Activated T-helper 17 cell treated with anti-CD3 and anti-CD28 coated beads, Interleukin-2, amount 50 U/mL, for 72 hours (primary cell): ENCODE data around the gene GPRC5D. TPM values are rescaled to one million over a fixed set of nuclear protein-coding genes. Genes with fewer than 3 reads are reported as not detected.
A peak's percentile ranks its signal among the peaks of the same experiment; 100 is the strongest.

Experiments used
- ATAC-seq: fragments of 150-1000 bp; cut with Tn5 transposase; replicated peaks from 2 replicates; pipeline ENCODE4 v1.10.0; 2021; ENCODE audit warnings: mild to moderate bottlenecking, moderate library complexity
- H3K27ac Mint-ChIP-seq: one replicate; pipeline ENCODE4 v1.8.0; 2022; ENCODE audit warnings: mixed read lengths
- H3K27me3 Mint-ChIP-seq: one replicate; pipeline ENCODE4 v1.8.0; 2022; ENCODE audit warnings: mixed read lengths
- H3K36me3 Mint-ChIP-seq: one replicate; pipeline ENCODE4 v1.8.0; 2022; ENCODE audit warnings: low read depth, mild to moderate bottlenecking, mixed read lengths
- H3K4me1 Mint-ChIP-seq: one replicate; pipeline ENCODE4 v1.8.0; 2022; ENCODE audit warnings: mixed read lengths
- H3K4me3 Mint-ChIP-seq: one replicate; pipeline ENCODE4 v1.8.0; 2022; ENCODE audit warnings: mild to moderate bottlenecking, mixed read lengths
- H3K9me3 Mint-ChIP-seq: one replicate; pipeline ENCODE4 v1.8.0; 2022; ENCODE audit warnings: mixed read lengths
- total RNA-seq, 2 donors: library from RNA; stranded (reverse); gene quantifications; one replicate each; pipeline ENCODE4 v1.2.3, GENCODE V29; 2022

GPRC5D gene
- total RNA-seq, 2 donors from 2014 or later, result not detected

GRCh38 chr12:12990700-12991468 lies 38.9 kb upstream of the GPRC5D start:
- H3K27ac Mint-ChIP-seq, result peak overlapping the region; percentile 28
- no peaks in the 10 kb centered on the region for H3K27me3 Mint-ChIP-seq
- H3K4me1 Mint-ChIP-seq, result peaks cover 10% of the 10 kb centered on the region
- no peaks in the 10 kb centered on the region for H3K9me3 Mint-ChIP-seq
- ATAC-seq, result no peak
- peaks cover 20% of the 10 kb centered on the region for H3K36me3 Mint-ChIP-seq
- no peak overlapping the region for H3K4me3 Mint-ChIP-seq

DNA sequence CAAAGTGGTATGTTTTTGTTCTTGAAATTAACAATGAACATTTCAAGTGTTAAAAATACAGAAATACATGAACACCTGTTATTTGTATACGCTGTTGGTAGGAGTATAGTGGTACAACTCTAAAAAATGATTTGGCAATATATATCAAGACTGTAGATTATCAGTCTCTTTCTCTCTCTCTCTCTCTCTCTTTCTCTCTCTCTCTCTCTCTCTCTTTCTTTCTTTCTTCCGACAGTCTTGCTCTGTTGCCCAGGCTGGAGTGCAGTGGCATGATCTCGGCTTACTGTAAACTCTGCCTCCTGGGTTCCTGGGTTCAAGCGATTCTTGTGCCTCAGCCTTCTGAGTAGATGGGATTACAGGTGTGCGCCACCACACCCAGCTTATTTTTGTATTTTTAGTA lies 35.5 kb upstream of the GPRC5D start:
- H3K9me3 Mint-ChIP-seq, result no peaks in the 10 kb centered on the region
- no peak for ATAC-seq
- no peak overlapping the region for H3K4me3 Mint-ChIP-seq
- H3K27me3 Mint-ChIP-seq, result no peaks in the 10 kb centered on the region
- peaks cover 35% of the 10 kb centered on the region for H3K36me3 Mint-ChIP-seq
- H3K27ac Mint-ChIP-seq, result no peak overlapping the region
- peaks cover 4% of the 10 kb centered on the region for H3K4me1 Mint-ChIP-seq

- no peak overlapping the region for H3K4me3 Mint-ChIP-seq
- no peaks in the 10 kb centered on the region for H3K9me3 Mint-ChIP-seq
- peaks cover 4% of the 10 kb centered on the region for H3K4me1 Mint-ChIP-seq
- no peak for ATAC-seq
- no peak overlapping the region for H3K27ac Mint-ChIP-seq
- peaks cover 35% of the 10 kb centered on the region for H3K36me3 Mint-ChIP-seq
- no peaks in the 10 kb centered on the region for H3K27me3 Mint-ChIP-seq
Measured at GRCh38 chr12:12986775-12987331, 34.9 kb upstream of the GPRC5D start.

GRCh38 chr12:12985817-12986408 lies 33.9 kb upstream of the GPRC5D start:
- Mint-ChIP-seq H3K9me3 (no peaks in the 10 kb centered on the region), H3K27me3 (no peaks in the 10 kb centered on the region), H3K4me3 (no peak overlapping the region), H3K4me1 (no peaks in the 10 kb centered on the region), H3K36me3 (peaks cover 35% of the 10 kb centered on the region), H3K27ac (no peak overlapping the region)
- peak; percentile 65 for ATAC-seq

- H3K36me3 Mint-ChIP-seq, result peaks cover 35% of the 10 kb centered on the region
- ATAC-seq, result no peak
- H3K27ac Mint-ChIP-seq, result no peak overlapping the region
- H3K4me3 Mint-ChIP-seq, result no peak overlapping the region
- H3K4me1 Mint-ChIP-seq, result no peaks in the 10 kb centered on the region
- no peaks in the 10 kb centered on the region for H3K9me3 Mint-ChIP-seq
- no peaks in the 10 kb centered on the region for H3K27me3 Mint-ChIP-seq
Measured at GRCh38 chr12:12984149-12984548, 32.2 kb upstream of the GPRC5D start.

DNA sequence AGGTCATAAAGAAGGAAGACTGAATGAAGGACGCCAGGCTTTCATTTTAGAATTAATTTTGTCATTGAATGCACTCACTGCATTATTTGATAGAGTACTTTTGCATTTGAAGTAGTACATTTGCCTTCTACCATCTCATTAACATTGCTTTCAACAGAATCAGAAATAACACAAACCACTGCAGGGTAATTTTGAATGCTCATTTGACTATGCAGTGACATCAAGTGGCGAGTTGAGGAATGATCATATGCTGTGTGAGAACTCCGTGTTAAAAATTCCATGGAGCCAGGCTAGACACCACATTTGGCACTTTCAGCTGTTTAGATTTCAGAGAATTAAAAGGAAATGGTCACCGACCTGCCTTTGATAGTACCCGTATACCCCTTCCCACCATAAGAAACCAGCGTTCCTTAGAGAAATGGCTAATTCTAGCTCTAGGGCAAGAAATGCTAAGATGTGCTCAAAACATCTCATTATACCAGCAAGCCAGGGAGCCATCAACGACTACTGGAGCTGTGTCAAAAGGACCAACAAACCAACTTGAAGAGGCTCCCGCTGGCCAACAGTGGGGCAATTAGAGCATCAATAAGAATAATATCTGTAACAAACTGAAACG lies 31.6 kb upstream of the GPRC5D start:
- Mint-ChIP-seq H3K27me3 (no peaks in the 10 kb centered on the region), H3K36me3 (peaks cover 32% of the 10 kb centered on the region), H3K9me3 (no peaks in the 10 kb centered on the region), H3K27ac (no peak overlapping the region), H3K4me3 (no peak overlapping the region), H3K4me1 (no peaks in the 10 kb centered on the region)
- ATAC-seq, result peak; percentile 34

DNA sequence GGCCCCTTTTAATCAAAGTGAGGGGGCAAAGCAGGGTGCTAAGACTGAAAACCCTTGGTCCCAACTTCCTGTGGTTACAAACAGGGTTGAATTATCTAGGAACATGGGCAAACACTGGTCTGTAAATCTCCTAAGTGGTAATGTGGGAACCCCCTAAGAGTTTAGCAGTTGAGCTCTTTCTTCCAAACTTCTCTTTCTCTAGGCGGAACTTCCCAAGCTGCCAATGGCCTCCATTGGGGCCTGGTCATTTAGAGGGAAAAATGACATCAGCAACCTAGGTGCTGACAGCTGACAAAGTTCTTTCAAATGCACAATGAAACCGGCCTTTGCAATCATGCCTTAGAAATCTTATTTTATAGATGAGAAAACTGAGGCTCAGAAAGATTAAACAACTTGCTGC lies 30.4 kb upstream of the GPRC5D start:
- no peak for ATAC-seq
- H3K4me3 Mint-ChIP-seq, result no peak overlapping the region
- H3K9me3 Mint-ChIP-seq, result no peaks in the 10 kb centered on the region

DNA sequence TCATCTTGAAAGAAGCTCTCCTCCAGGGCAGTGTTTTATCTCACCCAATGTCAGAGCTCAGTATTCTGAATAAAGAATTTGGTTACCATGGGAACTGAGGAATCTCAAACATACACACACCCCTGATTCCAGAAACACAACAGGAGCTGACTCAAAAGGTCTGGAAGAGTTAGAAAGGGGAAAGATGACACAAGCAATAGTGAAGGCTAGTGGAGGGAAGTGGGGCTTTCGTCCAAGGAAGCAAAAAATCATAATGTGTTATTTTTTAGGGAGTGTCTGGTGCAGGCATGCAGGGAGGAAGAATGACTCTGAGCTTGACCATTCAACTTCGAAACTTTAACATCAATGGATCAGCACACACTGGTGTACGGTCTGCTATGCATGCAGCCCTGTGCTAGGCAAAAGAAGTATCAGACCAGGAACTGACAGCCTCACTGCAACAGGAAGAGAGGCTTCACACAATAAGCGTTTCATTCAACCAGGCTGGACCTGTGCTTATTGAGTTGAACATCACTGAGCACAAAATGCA lies 27.8 kb upstream of the GPRC5D start:
- no peaks in the 10 kb centered on the region for H3K4me1 Mint-ChIP-seq
- no peaks in the 10 kb centered on the region for H3K27me3 Mint-ChIP-seq
- H3K9me3 Mint-ChIP-seq, result no peaks in the 10 kb centered on the region
- H3K27ac Mint-ChIP-seq, result no peak overlapping the region
- H3K36me3 Mint-ChIP-seq, result peaks cover 15% of the 10 kb centered on the region
- no peak for ATAC-seq
- no peak overlapping the region for H3K4me3 Mint-ChIP-seq

More for the DNA sequence above, 30.4 kb upstream of the GPRC5D start:
- H3K27ac Mint-ChIP-seq, result no peak overlapping the region
- H3K36me3 Mint-ChIP-seq, result peaks cover 20% of the 10 kb centered on the region
- no peaks in the 10 kb centered on the region for H3K4me1 Mint-ChIP-seq
- H3K27me3 Mint-ChIP-seq, result no peaks in the 10 kb centered on the region

GRCh38 chr12:12979126-12979525 lies 27.2 kb upstream of the GPRC5D start:
- H3K27ac Mint-ChIP-seq, result no peak overlapping the region
- H3K9me3 Mint-ChIP-seq, result no peaks in the 10 kb centered on the region
- H3K4me1 Mint-ChIP-seq, result no peaks in the 10 kb centered on the region
- H3K4me3 Mint-ChIP-seq, result no peak overlapping the region
- no peak for ATAC-seq
- H3K27me3 Mint-ChIP-seq, result no peaks in the 10 kb centered on the region
- peaks cover 15% of the 10 kb centered on the region for H3K36me3 Mint-ChIP-seq

- H3K4me3 Mint-ChIP-seq, result no peak overlapping the region
- H3K36me3 Mint-ChIP-seq, result peaks cover 25% of the 10 kb centered on the region
- H3K27ac Mint-ChIP-seq, result no peak overlapping the region
- H3K9me3 Mint-ChIP-seq, result peaks cover 6% of the 10 kb centered on the region
- no peaks in the 10 kb centered on the region for H3K27me3 Mint-ChIP-seq
- H3K4me1 Mint-ChIP-seq, result no peaks in the 10 kb centered on the region
- no peak for ATAC-seq
Measured at GRCh38 chr12:12977231-12977630, 25.3 kb upstream of the GPRC5D start.

DNA sequence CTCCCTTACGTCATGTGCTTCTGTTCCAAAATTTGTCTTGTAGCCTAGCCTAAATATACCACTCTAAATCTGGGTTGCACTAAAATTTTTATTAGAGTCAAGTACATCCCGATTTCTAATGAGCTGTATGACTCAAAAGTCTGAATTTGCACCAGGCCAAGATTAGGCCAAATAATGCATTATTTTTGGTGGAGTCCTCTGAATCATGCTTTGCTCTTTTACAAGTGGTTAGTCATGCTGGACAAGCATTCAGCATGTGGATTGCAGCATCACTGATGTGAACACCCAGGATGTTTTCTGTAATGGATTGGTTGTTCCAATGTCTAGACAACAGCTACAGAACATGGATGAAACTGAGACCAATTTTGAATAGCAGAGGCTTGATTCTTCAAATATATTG lies 24.4 kb upstream of the GPRC5D start:
- H3K9me3 Mint-ChIP-seq, result peaks cover 9% of the 10 kb centered on the region
- no peak overlapping the region for H3K27ac Mint-ChIP-seq
- no peak overlapping the region for H3K4me3 Mint-ChIP-seq
- ATAC-seq, result no peak
- H3K4me1 Mint-ChIP-seq, result no peaks in the 10 kb centered on the region
- peaks cover 34% of the 10 kb centered on the region for H3K36me3 Mint-ChIP-seq
- H3K27me3 Mint-ChIP-seq, result no peaks in the 10 kb centered on the region

GRCh38 chr12:12975322-12976077 lies 23.5 kb upstream of the GPRC5D start:
- Mint-ChIP-seq H3K36me3 (peaks cover 34% of the 10 kb centered on the region), H3K4me1 (no peaks in the 10 kb centered on the region), H3K9me3 (peaks cover 9% of the 10 kb centered on the region), H3K27me3 (no peaks in the 10 kb centered on the region), H3K4me3 (no peak overlapping the region), H3K27ac (no peak overlapping the region)
- ATAC-seq, result no peak

- Mint-ChIP-seq H3K4me1 (no peaks in the 10 kb centered on the region), H3K36me3 (peaks cover 34% of the 10 kb centered on the region), H3K27me3 (no peaks in the 10 kb centered on the region), H3K9me3 (peaks cover 9% of the 10 kb centered on the region), H3K4me3 (no peak overlapping the region), H3K27ac (no peak overlapping the region)
- ATAC-seq, result no peak
Measured at GRCh38 chr12:12974211-12974610, 22.2 kb upstream of the GPRC5D start.

- Mint-ChIP-seq H3K27me3 (no peaks in the 10 kb centered on the region), H3K36me3 (peaks cover 34% of the 10 kb centered on the region), H3K27ac (no peak overlapping the region), H3K4me1 (no peaks in the 10 kb centered on the region), H3K9me3 (peaks cover 9% of the 10 kb centered on the region), H3K4me3 (no peak overlapping the region)
- no peak for ATAC-seq
Measured at GRCh38 chr12:12973019-12973418, 21.0 kb upstream of the GPRC5D start.
